ENCODE measurements around the gene SURF6. TPM values are rescaled to one million over a fixed set of nuclear protein-coding genes. Genes with fewer than 3 reads are reported as not detected.

SURF6 gene
- total RNA-seq, 2 experiments from 2014 or later: 24.9 to 28.3 TPM

- Mint-ChIP-seq H3K36me3 (ENCODE audit: low read depth) (peaks cover 66% of the 10 kb centered on the region), H3K4me3 (no peak overlapping the region), H3K4me1 (ENCODE audit: low read depth) (peaks cover 42% of the 10 kb centered on the region), H3K9me3 (no peaks in the 10 kb centered on the region), H3K27ac (no peak overlapping the region), H3K27me3 (no peaks in the 10 kb centered on the region)
- ChIA-PET POLR2A (interaction anchor here (0.8 to 24.9 kb wide), 2 partner anchors 17 to 73 kb away, joined by 3 to 872 read pairs; partner anchors contain the start of genes MED22, RPL7A, SURF1 and SURF2), CTCF (interaction anchor here (2.8 kb wide), 1 partner anchor 14 kb away, joined by 9 read pairs; no protein-coding TSS in a partner anchor)
- TF ChIP-seq CTCF (IDR thresholded peaks at IDR 0.05): no peak
- ATAC-seq (no peak), DNase-seq (no peak)
- intact Hi-C loops (cut with micrococcal nuclease): no loop called here
Observed at GRCh38 chr9:133344071-133344470, 8.1 kb upstream of the SURF6 start.

GRCh38 chr9:133342570-133342969 lies 6.6 kb upstream of the SURF6 start:
- no peak for TF ChIP-seq CTCF (IDR thresholded peaks at IDR 0.05)
- no peak overlapping the region for H3K27ac Mint-ChIP-seq
- no peaks in the 10 kb centered on the region for H3K9me3 Mint-ChIP-seq
- H3K4me1 Mint-ChIP-seq (ENCODE audit: low read depth): peaks cover 40% of the 10 kb centered on the region
- intact Hi-C loops (cut with micrococcal nuclease): no loop called here
- DNase-seq (no peak), ATAC-seq (no peak)
- ChIA-PET CTCF (interaction anchor here (1.2 to 2.8 kb wide), 3 partner anchors 12 to 28 kb away, joined by 5 to 9 read pairs (median 7); partner anchors contain the start of genes SURF1 and SURF2), POLR2A (interaction anchor here (1.1 to 24.9 kb wide), 3 partner anchors 19 to 117 kb away, joined by 4 to 872 read pairs (median 4); partner anchors contain the start of genes CACFD1, MED22, RPL7A and SURF1)
- no peaks in the 10 kb centered on the region for H3K27me3 Mint-ChIP-seq
- H3K4me3 Mint-ChIP-seq: no peak overlapping the region
- H3K36me3 Mint-ChIP-seq (ENCODE audit: low read depth): peaks cover 58% of the 10 kb centered on the region

DNA sequence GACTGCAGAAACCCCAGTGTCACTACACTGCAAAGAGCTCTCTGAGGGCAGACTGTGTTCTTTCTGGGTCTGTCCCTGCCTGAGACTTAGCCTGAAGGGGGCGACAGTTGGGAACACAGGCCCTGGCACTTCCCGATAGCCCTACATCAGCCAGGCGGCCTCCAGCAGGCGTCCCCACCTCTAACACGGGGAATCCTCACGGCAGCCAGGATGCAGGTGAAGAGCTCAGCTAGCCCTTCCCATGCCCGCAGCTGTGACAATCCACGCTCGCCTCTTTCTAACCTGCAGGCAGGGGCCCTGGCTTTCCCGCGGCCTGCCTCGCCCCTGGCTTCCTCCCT lies 6.0 kb upstream of the SURF6 start:
- Mint-ChIP-seq H3K27me3 (no peaks in the 10 kb centered on the region), H3K4me3 (no peak overlapping the region), H3K9me3 (no peaks in the 10 kb centered on the region), H3K27ac (peak overlapping the region; percentile 34), H3K36me3 (ENCODE audit: low read depth) (peaks cover 57% of the 10 kb centered on the region), H3K4me1 (ENCODE audit: low read depth) (peaks cover 39% of the 10 kb centered on the region)
- intact Hi-C loops (cut with micrococcal nuclease): no loop called here
- no peak for ATAC-seq
- TF ChIP-seq CTCF (IDR thresholded peaks at IDR 0.05): no peak
- DNase-seq: no peak
- ChIA-PET CTCF (interaction anchor here (1.0 to 2.8 kb wide), 5 partner anchors 9 to 156 kb away, joined by 4 to 9 read pairs (median 5); partner anchors contain the start of genes SURF1 and SURF2), POLR2A (interaction anchor here (1.1 to 24.9 kb wide), 3 partner anchors 19 to 118 kb away, joined by 4 to 872 read pairs (median 4); partner anchors contain the start of genes CACFD1, MED22, RPL7A and SURF1)

DNA sequence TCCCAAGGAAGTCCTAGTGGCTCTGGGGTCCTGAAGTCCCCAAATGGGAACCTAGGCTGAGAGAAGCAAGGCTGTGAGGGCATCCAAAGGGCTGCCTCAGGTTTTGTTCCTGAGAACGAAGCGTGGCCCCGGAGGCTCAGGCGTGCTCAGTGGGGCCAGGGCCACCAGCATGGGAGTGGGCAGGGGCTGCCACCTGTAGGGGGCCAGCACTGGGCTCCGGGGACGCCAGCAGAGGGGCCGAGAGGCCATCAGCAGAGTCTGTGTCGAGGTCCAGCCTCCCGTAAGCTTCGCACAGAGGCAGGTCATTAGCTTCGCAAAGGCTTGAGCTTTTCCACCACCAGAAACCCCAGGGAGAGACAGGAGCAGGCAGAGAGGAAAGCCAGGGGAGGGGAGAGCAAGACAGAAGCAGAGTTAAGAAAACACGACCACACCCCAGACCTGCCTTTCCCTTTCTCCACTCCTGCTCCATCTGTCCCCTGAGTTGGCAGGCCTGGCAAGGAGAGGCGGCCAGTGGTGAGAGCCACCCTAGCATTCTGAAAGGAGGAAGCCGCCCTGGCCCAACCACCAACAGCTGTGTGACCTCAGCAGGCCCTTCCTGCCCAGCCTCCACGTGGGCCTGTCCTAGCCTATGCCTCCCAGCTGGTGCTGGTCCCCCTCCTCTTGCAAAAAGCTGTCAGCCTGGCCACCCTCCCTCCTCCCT lies 5.5 kb upstream of the SURF6 start:
- intact Hi-C loops (cut with micrococcal nuclease): no loop called here
- ChIA-PET CTCF (interaction anchor here (1.0 to 2.8 kb wide), 4 partner anchors 9 to 155 kb away, joined by 4 to 9 read pairs (median 4); no protein-coding TSS in a partner anchor), POLR2A (interaction anchor here (1.1 to 24.9 kb wide), 3 partner anchors 20 to 118 kb away, joined by 4 to 872 read pairs (median 4); partner anchors contain the start of genes CACFD1, MED22, RPL7A and SURF1)
- Mint-ChIP-seq H3K9me3 (no peaks in the 10 kb centered on the region), H3K27me3 (no peaks in the 10 kb centered on the region), H3K4me3 (no peak overlapping the region), H3K27ac (peak overlapping the region; percentile 34), H3K4me1 (ENCODE audit: low read depth) (peaks cover 34% of the 10 kb centered on the region), H3K36me3 (ENCODE audit: low read depth) (peaks cover 57% of the 10 kb centered on the region)
- no peak for TF ChIP-seq CTCF (IDR thresholded peaks at IDR 0.05)
- ATAC-seq (no peak), DNase-seq (no peak)

DNA sequence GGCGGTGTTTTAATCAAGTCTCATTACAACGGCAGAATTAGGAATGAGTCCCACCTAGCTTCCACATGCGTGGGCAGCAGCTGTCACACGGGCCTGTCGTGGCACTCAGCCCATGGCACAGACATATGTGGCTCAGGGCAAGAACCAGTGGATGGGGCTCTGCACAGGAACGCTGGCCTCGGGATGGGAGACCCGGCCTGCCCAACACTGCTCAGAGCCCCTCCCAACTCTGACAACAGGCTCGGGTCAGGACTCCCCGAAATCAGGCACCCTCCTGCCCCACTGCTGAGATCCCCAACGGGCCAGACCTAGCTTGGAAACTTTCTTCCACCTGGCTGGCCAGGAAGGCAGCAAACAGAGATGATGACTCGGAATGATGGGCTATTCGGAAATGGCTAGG lies 4.9 kb upstream of the SURF6 start:
- Mint-ChIP-seq H3K4me3 (no peak overlapping the region), H3K27ac (peak overlapping the region; percentile 78), H3K27me3 (no peaks in the 10 kb centered on the region), H3K36me3 (ENCODE audit: low read depth) (peaks cover 57% of the 10 kb centered on the region), H3K9me3 (no peaks in the 10 kb centered on the region), H3K4me1 (ENCODE audit: low read depth) (peaks cover 36% of the 10 kb centered on the region)
- DNase-seq (no peak), ATAC-seq (no peak)
- ChIA-PET CTCF (interaction anchor here (0.9 to 1.9 kb wide), 4 partner anchors 10 to 155 kb away, joined by 3 to 7 read pairs (median 4); no protein-coding TSS in a partner anchor), POLR2A (interaction anchor here (24.9 kb wide), 1 partner anchor 21 kb away, joined by 872 read pairs; the partner anchor contains the start of genes MED22, RPL7A, SURF1 and SURF2)
- intact Hi-C loops (cut with micrococcal nuclease): no loop called here
- TF ChIP-seq CTCF (IDR thresholded peaks at IDR 0.05): no peak

Data from activated CD8-positive, alpha-beta T cell treated with anti-CD3 and anti-CD28 coated beads for 36 hours (primary cell).